IMR-90 (cell line): ENCODE results near the gene POLR3F. TPM values are rescaled to one million over a fixed set of nuclear protein-coding genes. Genes with fewer than 3 reads are reported as not detected.

Experiments
- ATAC-seq: fragments of 200-7000 bp; cut with Tn5 transposase; 2 replicates; pipeline ENCODE4 v1.9.1; 2020; ENCODE audit warnings: low read depth, mild to moderate bottlenecking, moderate library complexity
- BruUV-seq: library from RNA; stranded (reverse); fragments of 400-500 nt; replicated peaks from 2 replicates; lab custom pipeline; 2021; lab: Mats Ljungman, UMichigan
- CTCF ChIA-PET: fragments of 300-600 bp; formaldehyde crosslinking; extraction: SDS; loops from one replicate; lab custom pipeline; 2021; ENCODE audit warnings: antibody characterized with exemption; lab: Yijun Ruan, JAX
- POLR2A ChIA-PET: fragments of 300-600 bp; sonication (Branson Sonifier 250); formaldehyde crosslinking; loops from one replicate; lab custom pipeline; 2022; ENCODE audit warnings: antibody characterized with exemption; ENCODE audit not compliant: unreplicated experiment; lab: Charles Lee
- DNase-seq: peaks from one replicate; pipeline ENCODE4 v3.0.0; 2013
- H2AFZ ChIP-seq: replicated peaks from 2 replicates; pipeline ENCODE3; 2013; ENCODE audit warnings: low read length, mild to moderate bottlenecking; ENCODE audit not compliant: poor library complexity
- H2AK5ac ChIP-seq: 2 replicates; pipeline ENCODE4 v1.6.1; 2013; ENCODE audit warnings: low read depth, low read length, inconsistent platforms
- H2AK9ac ChIP-seq: replicated peaks from 2 replicates; pipeline ENCODE3; 2013; ENCODE audit warnings: mild to moderate bottlenecking, low read depth, low read length, moderate library complexity; ENCODE audit not compliant: poor library complexity
- H2BK120ac ChIP-seq: 2 replicates; pipeline ENCODE4 v1.6.1; 2013; ENCODE audit warnings: low read depth, low read length, inconsistent platforms
- H2BK15ac ChIP-seq: 3 replicates; pipeline ENCODE4 v1.6.1; 2013; ENCODE audit warnings: low read depth, low read length, inconsistent platforms
- H2BK20ac ChIP-seq: 2 replicates; pipeline ENCODE4 v1.6.1; 2013; ENCODE audit warnings: low read depth, mild to moderate bottlenecking, inconsistent platforms, low read length, moderate library complexity
- H2BK5ac ChIP-seq: 2 replicates; pipeline ENCODE4 v1.6.1; 2013; ENCODE audit warnings: mild to moderate bottlenecking, low read depth, low read length, inconsistent platforms; ENCODE audit not compliant: poor library complexity, severe bottlenecking
- H3K14ac ChIP-seq: replicated peaks from 2 replicates; pipeline ENCODE4 v1.6.1; 2013; ENCODE audit warnings: low read depth, low read length, inconsistent platforms
- H3K18ac ChIP-seq: 2 replicates; pipeline ENCODE4 v1.6.1; 2013; ENCODE audit warnings: low read depth, low read length, control low read depth
- H3K23ac ChIP-seq: 2 replicates; pipeline ENCODE4 v1.6.1; 2013; ENCODE audit warnings: low read depth, low read length, inconsistent platforms
- H3K27ac ChIP-seq: 2 replicates; pipeline ENCODE4 v1.5.1; 2013; ENCODE audit warnings: mild to moderate bottlenecking, control low read depth, low read length; ENCODE audit not compliant: insufficient read depth
- H3K27me3 ChIP-seq: 2 replicates; pipeline ENCODE4 v1.6.1; 2013; ENCODE audit warnings: low read length; ENCODE audit not compliant: control insufficient read depth, insufficient read depth
- H3K36me3 ChIP-seq: 2 replicates; pipeline ENCODE4 v1.6.1; 2013; ENCODE audit warnings: low read length, mixed read lengths; ENCODE audit not compliant: control insufficient read depth, insufficient read depth
- H3K4ac ChIP-seq: 2 replicates; pipeline ENCODE4 v1.6.1; 2013; ENCODE audit warnings: low read depth, low read length, inconsistent platforms
- H3K4me1 ChIP-seq: 2 replicates; pipeline ENCODE4 v1.6.1; 2013; ENCODE audit warnings: low read length, mixed read lengths; ENCODE audit not compliant: control insufficient read depth, insufficient read depth
- H3K4me2 ChIP-seq: 2 replicates; pipeline ENCODE4 v1.6.1; 2013; ENCODE audit warnings: low read depth, mild to moderate bottlenecking, control low read depth, low read length, moderate library complexity
- H3K4me3 ChIP-seq: 2 replicates; pipeline ENCODE4 v1.5.1; 2013; ENCODE audit warnings: low read depth, mild to moderate bottlenecking, control low read depth, low read length, moderate library complexity; ENCODE audit not compliant: insufficient read depth
- H3K56ac ChIP-seq: 2 replicates; pipeline ENCODE4 v1.6.1; 2013; ENCODE audit warnings: low read length, inconsistent platforms; ENCODE audit not compliant: insufficient read depth; ENCODE audit errors: extremely low read depth
- H3K79me1 ChIP-seq, 2 experiments: 2 replicates each; pipeline ENCODE4 v1.6.1; 2013; ENCODE audit warnings: low read length in 2 of 2, inconsistent platforms in 1 of 2, low read depth in 1 of 2
- H3K9ac ChIP-seq: 2 replicates; pipeline ENCODE4 v1.6.1; 2013; ENCODE audit warnings: low read depth, low read length, control low read depth
- H3K9me1 ChIP-seq: 2 replicates; pipeline ENCODE4 v1.6.1; 2013; ENCODE audit warnings: low read length, inconsistent platforms; ENCODE audit not compliant: insufficient read depth
- H3K9me3 ChIP-seq: 2 replicates; pipeline ENCODE4 v1.6.1; 2013; ENCODE audit warnings: low read length; ENCODE audit not compliant: control insufficient read depth, insufficient read depth
- H4K20me1 ChIP-seq: 2 replicates; pipeline ENCODE4 v1.6.1; 2013; ENCODE audit warnings: low read length, inconsistent platforms; ENCODE audit not compliant: insufficient read depth
- H4K5ac ChIP-seq: 2 replicates; pipeline ENCODE4 v1.6.1; 2013; ENCODE audit warnings: mild to moderate bottlenecking, low read depth, low read length, control low read depth
- H4K8ac ChIP-seq, 2 experiments: 2 replicates each; pipeline ENCODE4 v1.6.1; 2013; ENCODE audit warnings: low read depth in 2 of 2, low read length in 2 of 2, control low read depth in 1 of 2, inconsistent platforms in 1 of 2
- H4K91ac ChIP-seq: 2 replicates; pipeline ENCODE4 v1.6.1; 2013; ENCODE audit warnings: low read depth, low read length, inconsistent platforms; ENCODE audit not compliant: insufficient read depth
- CEBPB ChIP-seq: IDR thresholded peaks from 2 replicates; pipeline ENCODE4 v1.6.1; 2012; ENCODE audit warnings: low read depth, low read length, improper control_type of control experiment
- CHD1 ChIP-seq: IDR thresholded peaks from 2 replicates; pipeline ENCODE4 v1.6.1; 2012; ENCODE audit warnings: low read depth, low read length, improper control_type of control experiment
- ELK1 ChIP-seq: fragments of 150-350 bp; IDR thresholded peaks from 2 replicates; pipeline ENCODE4 v1.6.1; 2016; ENCODE audit warnings: low read depth, mild to moderate bottlenecking, low read length, moderate library complexity, borderline replicate concordance
- MXI1 ChIP-seq: IDR thresholded peaks from 2 replicates; pipeline ENCODE4 v1.6.1; 2012; ENCODE audit warnings: low read depth, mild to moderate bottlenecking, low read length, moderate library complexity, borderline replicate concordance
- POLR2A ChIP-seq: IDR thresholded peaks from 2 replicates; pipeline ENCODE4 v1.6.1; 2012; ENCODE audit warnings: mild to moderate bottlenecking, low read depth, low read length
- RFX5 ChIP-seq: IDR thresholded peaks from 2 replicates; pipeline ENCODE4 v1.8.0; 2012; ENCODE audit warnings: low read depth, mild to moderate bottlenecking, low read length, moderate library complexity
- SMC3 ChIP-seq: fragments of 150-350 bp; IDR thresholded peaks from 2 replicates; pipeline ENCODE4 v1.6.1; 2016; ENCODE audit warnings: low read depth, mild to moderate bottlenecking, antibody characterized with exemption, low read length, moderate library complexity
- WGBS, 2 experiments: methylation state at CpG; one replicate each; pipeline versions ENCODE4 v1.1.5 to v1.1.7; 2013; ENCODE audit warnings: missing lambda C conversion rate in 2 of 2; ENCODE audit not compliant: insufficient read length in 1 of 2; ENCODE audit errors: extremely low coverage in 2 of 2; 5-methylcytosine and 5-hydroxymethylcytosine counted together
- dilution Hi-C: fragments of 300-500 bp; cut with HindIII; formaldehyde crosslinking; loops from one replicate; pipeline ENCODE4 v1.14.3; 2018; ENCODE audit warnings: low sequenced_read_pairs; ENCODE audit not compliant: unreplicated experiment
- in situ Hi-C: fragments of 300-500 bp; cut with MboI; formaldehyde crosslinking; loops from 3 replicates; pipeline ENCODE4 v1.14.3; 2019; ENCODE audit warnings: low sequenced_read_pairs, inconsistent platforms, mixed read lengths
- intact Hi-C: fragments of 100-400 bp; cut with micrococcal nuclease; formaldehyde crosslinking; loops from 2 replicates; pipeline ENCODE4 v1.10.0; 2022
- polyA plus RNA-seq, 3 experiments: library from polyadenylated mRNA; depleted of rRNA; stranded (reverse); fragments of >200 nt; gene quantifications; 2 replicates each; pipeline ENCODE4 v1.2.3, GENCODE V29; 2012; ENCODE audit warnings: low replicate concordance in 1 of 3
- total RNA-seq: library from RNA; depleted of rRNA; stranded (reverse); fragments of >200 nt; gene quantifications from 2 replicates; pipeline ENCODE4 v1.2.3, GENCODE V29; 2012
- TF ChIP-seq, protein P1 (sequence below): fragments of 150-350 bp; IDR thresholded peaks from 2 replicates; pipeline ENCODE4 v1.6.1; 2017; ENCODE audit warnings: mild to moderate bottlenecking, antibody characterized with exemption, low read length, low read depth
- TF ChIP-seq, protein P2 (sequence below): conservative IDR thresholded peaks from 2 replicates; pipeline ENCODE4 v1.5.1; 2012; ENCODE audit warnings: mild to moderate bottlenecking, low read depth, low read length, improper control_type of control experiment

The POLR3F gene
- total and polyA plus RNA-seq, 2 of the 4 experiments (the other 2 are of a cell fraction): 5.7 to 7.2 TPM

- H3K9me3 ChIP-seq: no peaks in the 10 kb centered on the region
- H4K8ac ChIP-seq: no peak overlapping the region
- no peaks in the 10 kb centered on the region for H3K27me3 ChIP-seq
- no peak overlapping the region for H4K91ac ChIP-seq
- no peak overlapping the region for H2BK5ac ChIP-seq
- no TSS peak for BruUV-seq
- no peak overlapping the region for H3K18ac ChIP-seq
- H2BK120ac ChIP-seq: no peak overlapping the region
- no peak overlapping the region for H3K4me2 ChIP-seq
- no peak overlapping the region for H3K27ac ChIP-seq
- peaks cover 48% of the 10 kb centered on the region for H3K36me3 ChIP-seq
- H3K9me1 ChIP-seq: peaks cover 7% of the 10 kb centered on the region; the same call in 1 of the 2 replicates
- H3K4me1 ChIP-seq: no peaks in the 10 kb centered on the region
- intact Hi-C loops: loop anchor here (10.0 kb wide), 1 partner anchor 58 kb away; no protein-coding TSS in a partner anchor
- dilution Hi-C loops: no loop called here
- no peak overlapping the region for H2BK20ac ChIP-seq
- no peak overlapping the region for H3K23ac ChIP-seq
- no peak overlapping the region for H2AK9ac ChIP-seq
- H2BK15ac ChIP-seq: no peak overlapping the region
- peaks cover 3 to 4% of the 10 kb centered on the region in 2 experiments; a peak in 2 of 4 replicates for H3K79me1 ChIP-seq
- H3K9ac ChIP-seq: no peak overlapping the region
- H2AK5ac ChIP-seq: no peak overlapping the region
- DNase-seq: no peak
- WGBS, 2 experiments: no CpG with 5 or more reads among the region's 6 CpGs
- no peak overlapping the region for H3K4me3 ChIP-seq
- H4K5ac ChIP-seq: no peak overlapping the region
- H4K20me1 ChIP-seq: no peaks in the 10 kb centered on the region
- no peak overlapping the region for H2AFZ ChIP-seq
- TF ChIP-seq, protein P1, sequence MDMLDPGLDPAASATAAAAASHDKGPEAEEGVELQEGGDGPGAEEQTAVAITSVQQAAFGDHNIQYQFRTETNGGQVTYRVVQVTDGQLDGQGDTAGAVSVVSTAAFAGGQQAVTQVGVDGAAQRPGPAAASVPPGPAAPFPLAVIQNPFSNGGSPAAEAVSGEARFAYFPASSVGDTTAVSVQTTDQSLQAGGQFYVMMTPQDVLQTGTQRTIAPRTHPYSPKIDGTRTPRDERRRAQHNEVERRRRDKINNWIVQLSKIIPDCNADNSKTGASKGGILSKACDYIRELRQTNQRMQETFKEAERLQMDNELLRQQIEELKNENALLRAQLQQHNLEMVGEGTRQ: no peak
- TF ChIP-seq RFX5: no peak
- no peak for TF ChIP-seq MXI1
- no peak for TF ChIP-seq CEBPB
- TF ChIP-seq, protein P2, sequence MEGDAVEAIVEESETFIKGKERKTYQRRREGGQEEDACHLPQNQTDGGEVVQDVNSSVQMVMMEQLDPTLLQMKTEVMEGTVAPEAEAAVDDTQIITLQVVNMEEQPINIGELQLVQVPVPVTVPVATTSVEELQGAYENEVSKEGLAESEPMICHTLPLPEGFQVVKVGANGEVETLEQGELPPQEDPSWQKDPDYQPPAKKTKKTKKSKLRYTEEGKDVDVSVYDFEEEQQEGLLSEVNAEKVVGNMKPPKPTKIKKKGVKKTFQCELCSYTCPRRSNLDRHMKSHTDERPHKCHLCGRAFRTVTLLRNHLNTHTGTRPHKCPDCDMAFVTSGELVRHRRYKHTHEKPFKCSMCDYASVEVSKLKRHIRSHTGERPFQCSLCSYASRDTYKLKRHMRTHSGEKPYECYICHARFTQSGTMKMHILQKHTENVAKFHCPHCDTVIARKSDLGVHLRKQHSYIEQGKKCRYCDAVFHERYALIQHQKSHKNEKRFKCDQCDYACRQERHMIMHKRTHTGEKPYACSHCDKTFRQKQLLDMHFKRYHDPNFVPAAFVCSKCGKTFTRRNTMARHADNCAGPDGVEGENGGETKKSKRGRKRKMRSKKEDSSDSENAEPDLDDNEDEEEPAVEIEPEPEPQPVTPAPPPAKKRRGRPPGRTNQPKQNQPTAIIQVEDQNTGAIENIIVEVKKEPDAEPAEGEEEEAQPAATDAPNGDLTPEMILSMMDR: no peak
- TF ChIP-seq SMC3: no peak
- no peak for TF ChIP-seq POLR2A
- no peak for TF ChIP-seq CHD1
- TF ChIP-seq ELK1: no peak
- ChIA-PET POLR2A (no interaction called here), CTCF (no interaction called here)
- no peak overlapping the region for H3K56ac ChIP-seq
- no peak overlapping the region for H3K14ac ChIP-seq
- ATAC-seq: no peak
- in situ Hi-C loops: loop anchor here (25.0 kb wide), 2 partner anchors 105 to 1505 kb away; no protein-coding TSS in a partner anchor
- H3K4ac ChIP-seq: no peak overlapping the region
Observed at GRCh38 chr20:18532626-18533025, 65.4 kb downstream of the POLR3F start.
